Prostate gland (tissue), 2 donors: ENCODE results near the gene PCNT. TPM values are rescaled to one million over a fixed set of nuclear protein-coding genes. Genes with fewer than 3 reads are reported as not detected.

Source experiments
- DNase-seq: peaks from one replicate; pipeline ENCODE4 v3.0.0-alpha.2; 2019; ENCODE audit warnings: low spot score
- H3K27ac ChIP-seq, 2 donors: fragments of 200-600 bp; sonication (generic); 2 replicates each; pipeline ENCODE4 v1.5.1; 2017 to 2019
- H3K27me3 ChIP-seq: fragments of 200-600 bp; sonication (generic); replicated peaks from 2 replicates; pipeline ENCODE4 v1.5.1; 2019; ENCODE audit not compliant: insufficient read depth
- H3K36me3 ChIP-seq, 2 donors: fragments of 200-600 bp; sonication (generic); 1 replicate in 1 of 2; 2 replicates in 1 of 2; pipeline versions ENCODE4 v1.5.1 to v1.8.1; 2017 to 2019
- H3K4me1 ChIP-seq: fragments of 200-600 bp; sonication (generic); replicated peaks from 2 replicates; pipeline ENCODE4 v1.5.1; 2019
- H3K4me3 ChIP-seq, 2 donors: fragments of 200-600 bp; sonication (generic); 2 replicates each; pipeline ENCODE4 v1.5.1; 2017 to 2019
- H3K9me3 ChIP-seq: fragments of 200-600 bp; sonication (generic); 2 replicates; pipeline ENCODE4 v1.5.1; 2017
- POLR2A ChIP-seq: fragments of 450-650 bp; IDR thresholded peaks from one replicate; pipeline ENCODE4 v1.6.1; 2016; ENCODE audit warnings: antibody characterized with exemption, mild to moderate bottlenecking
- POLR2AphosphoS5 ChIP-seq: sonication (generic); formaldehyde crosslinking; IDR thresholded peaks from one replicate; pipeline ENCODE4 v1.6.1; 2017; ENCODE audit warnings: antibody characterized with exemption
- WGBS: methylation state at CpG from one replicate; pipeline ENCODE4 v1.1.5; 2018; 5-methylcytosine and 5-hydroxymethylcytosine counted together
- intact Hi-C: fragments of 100-400 bp; cut with DNase I; formaldehyde crosslinking; loops from one replicate; pipeline ENCODE4 v1.14.2; 2022
- total RNA-seq, 2 donors: library from RNA; depleted of rRNA; stranded (reverse); fragments of >200 nt; gene quantifications; one replicate each; pipeline ENCODE4 v1.1.0, GENCODE V29; 2016
- TF ChIP-seq, protein P1 (sequence below), 4 experiments: fragments of 200-600 bp in 2 of 4; fragments of 450-650 bp in 2 of 4; sonication (generic) in 2 of 4; IDR thresholded peaks; 1 replicate in 3 of 4; 2 replicates in 1 of 4; pipeline ENCODE4 v1.5.1; 2016 to 2019; ENCODE audit warnings: antibody characterized with exemption in 4 of 4, mild to moderate bottlenecking in 2 of 4, moderate library complexity in 2 of 4

PCNT gene
- total RNA-seq, 2 donors from 2014 or later, result 33.8 to 70.9 TPM

DNA sequence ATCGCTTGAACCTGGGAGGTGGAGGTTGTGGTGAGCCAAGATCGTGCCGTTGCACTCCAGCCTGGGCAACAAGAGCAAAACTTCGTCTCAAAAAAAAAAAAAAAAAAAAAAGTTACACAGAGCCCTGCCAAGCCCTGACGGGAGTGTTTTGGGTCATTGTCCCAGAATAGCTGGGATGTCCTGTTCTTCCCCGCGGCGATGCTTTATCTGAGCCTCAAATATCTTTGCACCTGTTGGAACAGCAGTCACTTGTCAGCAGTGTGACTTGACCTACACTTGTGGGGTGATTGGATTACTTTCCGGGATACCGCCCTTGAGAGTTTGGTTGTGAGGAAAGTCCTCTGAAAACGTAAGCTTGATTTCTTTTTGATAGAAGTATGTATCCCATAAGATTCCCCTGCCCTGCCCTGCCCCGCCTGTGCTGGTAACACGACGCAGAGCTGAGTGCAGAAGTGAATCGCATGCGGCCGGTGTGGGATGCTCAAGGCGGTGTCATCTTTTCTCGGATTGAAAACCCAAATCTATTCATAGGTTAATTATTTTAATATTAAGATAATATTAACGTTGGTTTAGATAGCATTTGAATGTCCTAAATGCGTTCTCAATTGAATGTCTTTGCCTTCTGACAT, 50.9 kb downstream of the PCNT start:
- H3K4me3 ChIP-seq, result no peak overlapping the region
- no peak overlapping the region for H3K27ac ChIP-seq
- H3K36me3 ChIP-seq, result no peaks in the 10 kb centered on the region
- TF ChIP-seq POLR2A (no peak), POLR2AphosphoS5 (no peak)
- TF ChIP-seq, protein P1, sequence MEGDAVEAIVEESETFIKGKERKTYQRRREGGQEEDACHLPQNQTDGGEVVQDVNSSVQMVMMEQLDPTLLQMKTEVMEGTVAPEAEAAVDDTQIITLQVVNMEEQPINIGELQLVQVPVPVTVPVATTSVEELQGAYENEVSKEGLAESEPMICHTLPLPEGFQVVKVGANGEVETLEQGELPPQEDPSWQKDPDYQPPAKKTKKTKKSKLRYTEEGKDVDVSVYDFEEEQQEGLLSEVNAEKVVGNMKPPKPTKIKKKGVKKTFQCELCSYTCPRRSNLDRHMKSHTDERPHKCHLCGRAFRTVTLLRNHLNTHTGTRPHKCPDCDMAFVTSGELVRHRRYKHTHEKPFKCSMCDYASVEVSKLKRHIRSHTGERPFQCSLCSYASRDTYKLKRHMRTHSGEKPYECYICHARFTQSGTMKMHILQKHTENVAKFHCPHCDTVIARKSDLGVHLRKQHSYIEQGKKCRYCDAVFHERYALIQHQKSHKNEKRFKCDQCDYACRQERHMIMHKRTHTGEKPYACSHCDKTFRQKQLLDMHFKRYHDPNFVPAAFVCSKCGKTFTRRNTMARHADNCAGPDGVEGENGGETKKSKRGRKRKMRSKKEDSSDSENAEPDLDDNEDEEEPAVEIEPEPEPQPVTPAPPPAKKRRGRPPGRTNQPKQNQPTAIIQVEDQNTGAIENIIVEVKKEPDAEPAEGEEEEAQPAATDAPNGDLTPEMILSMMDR (IDR thresholded peaks at IDR 0.05), result no peak
- H3K27me3 ChIP-seq, result no peaks in the 10 kb centered on the region
- H3K9me3 ChIP-seq, result no peaks in the 10 kb centered on the region
- no peak for DNase-seq
- WGBS, result 87% methylated on average over 21 of the region's 21 CpGs
- intact Hi-C loops, result no loop called here
- no peaks in the 10 kb centered on the region for H3K4me1 ChIP-seq

DNA sequence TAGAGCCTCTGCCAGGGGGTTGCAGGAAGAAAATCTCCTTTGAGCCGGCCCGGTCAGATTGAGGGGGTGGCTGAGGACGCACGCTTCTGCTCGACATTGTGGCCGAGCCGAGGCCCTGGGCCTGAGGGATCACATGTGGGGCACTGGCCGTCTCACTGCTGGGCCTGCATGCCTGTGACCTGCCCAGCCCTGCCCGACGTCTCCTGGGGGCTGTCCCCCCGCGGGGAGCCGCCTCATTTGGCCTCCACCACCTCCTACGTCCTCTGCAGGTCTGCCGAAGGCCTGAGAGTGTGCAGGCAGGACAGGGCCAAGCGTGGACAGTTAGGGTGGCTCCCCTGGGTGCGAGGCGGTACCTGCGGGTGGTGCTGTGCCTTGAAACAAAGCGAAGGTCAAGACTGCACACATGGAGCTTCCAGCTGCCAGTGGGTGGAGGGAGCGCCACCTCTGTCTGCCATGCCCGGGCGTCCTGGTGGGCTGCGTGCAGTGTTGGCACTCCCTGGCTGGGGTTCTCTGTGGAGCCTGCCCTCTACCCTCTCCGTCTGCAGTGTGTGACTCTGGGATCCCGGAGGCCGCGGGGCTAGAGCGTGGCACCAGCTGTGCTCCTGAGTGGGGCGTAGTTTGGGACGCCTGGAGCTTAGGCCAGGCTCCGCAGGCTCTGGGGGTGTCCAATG, 51.7 kb downstream of the PCNT start:
- intact Hi-C loops, result no loop called here
- TF ChIP-seq POLR2AphosphoS5, result no peak
- TF ChIP-seq, protein P1 (IDR thresholded peaks at IDR 0.05), result no peak
- TF ChIP-seq POLR2A, result no peak
- Histone ChIP-seq H3K36me3 (no peaks in the 10 kb centered on the region), H3K9me3 (no peaks in the 10 kb centered on the region), H3K27me3 (no peaks in the 10 kb centered on the region), H3K4me3 (no peak overlapping the region), H3K27ac (no peak overlapping the region), H3K4me1 (no peaks in the 10 kb centered on the region)
- WGBS, result 91% methylated on average over 32 of the region's 32 CpGs
- no peak for DNase-seq

DNA sequence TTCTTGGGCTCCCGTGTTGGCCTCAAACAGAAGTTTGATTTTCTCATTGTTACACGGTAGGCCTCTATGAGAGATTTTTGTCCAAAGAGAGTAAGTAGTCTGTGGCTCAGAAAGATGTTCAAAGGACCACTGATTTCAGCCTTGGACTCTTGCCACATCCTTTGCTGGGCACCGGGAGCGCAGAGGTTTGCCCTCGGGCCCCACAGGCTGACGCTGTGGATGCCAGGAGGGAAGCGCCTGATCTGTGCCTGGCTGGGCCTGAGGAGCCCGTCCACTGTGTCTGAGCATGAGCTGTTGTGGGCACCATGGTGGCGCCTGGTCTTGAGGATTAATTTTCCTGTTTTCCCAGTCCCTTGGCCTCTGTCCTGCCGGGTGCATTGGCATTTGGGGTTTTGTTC, 52.3 kb downstream of the PCNT start:
- no peak overlapping the region for H3K27ac ChIP-seq
- no peak overlapping the region for H3K4me3 ChIP-seq
- no peaks in the 10 kb centered on the region for H3K4me1 ChIP-seq
- DNase-seq, result no peak
- WGBS, result 92% methylated on average over 10 of the region's 10 CpGs
- no peaks in the 10 kb centered on the region for H3K27me3 ChIP-seq
- TF ChIP-seq POLR2A (no peak), POLR2AphosphoS5 (no peak)
- TF ChIP-seq, protein P1 (IDR thresholded peaks at IDR 0.05), result no peak
- intact Hi-C loops, result no loop called here
- no peaks in the 10 kb centered on the region for H3K36me3 ChIP-seq
- no peaks in the 10 kb centered on the region for H3K9me3 ChIP-seq

DNA sequence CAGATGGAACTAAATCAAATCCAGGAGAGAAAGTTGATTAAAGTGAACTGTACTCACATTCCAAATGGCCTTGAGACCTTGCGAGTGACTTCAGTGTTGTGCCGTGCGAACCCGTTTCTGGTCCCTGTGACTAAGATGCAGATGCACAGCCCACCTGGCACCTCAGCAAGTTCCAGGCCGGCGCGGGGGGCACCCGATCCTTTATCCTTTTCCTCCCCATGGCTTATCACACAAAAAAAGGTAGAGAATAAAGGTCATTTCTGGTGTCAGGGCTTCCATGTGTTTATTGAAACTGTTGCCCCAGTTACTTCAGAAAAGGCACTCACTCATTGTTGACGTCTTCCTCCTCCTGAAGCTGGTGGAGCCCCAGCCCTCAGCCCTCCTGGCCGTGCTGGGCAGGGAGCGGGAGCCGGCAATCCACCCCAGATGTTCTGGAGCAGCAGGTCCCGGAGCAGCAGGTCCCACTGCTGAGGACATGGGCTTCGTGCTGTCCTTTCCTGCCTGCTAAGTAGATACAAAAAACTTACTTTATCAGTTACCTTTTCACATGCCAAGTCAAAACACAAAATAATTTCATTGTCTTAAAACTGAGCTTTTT, 53.0 kb downstream of the PCNT start:
- no peaks in the 10 kb centered on the region for H3K27me3 ChIP-seq
- H3K36me3 ChIP-seq, result no peaks in the 10 kb centered on the region
- WGBS, result 93% methylated on average over 14 of the region's 14 CpGs
- no peaks in the 10 kb centered on the region for H3K4me1 ChIP-seq
- no peak overlapping the region for H3K27ac ChIP-seq
- no peak for DNase-seq
- TF ChIP-seq POLR2A, result no peak
- no peak for TF ChIP-seq POLR2AphosphoS5
- TF ChIP-seq, protein P1 (IDR thresholded peaks at IDR 0.05), result no peak
- intact Hi-C loops, result no loop called here
- H3K9me3 ChIP-seq, result no peaks in the 10 kb centered on the region
- H3K4me3 ChIP-seq, result no peak overlapping the region
